Measurements from ENCODE around the gene SLC25A17.

The SLC25A17 gene

DNA sequence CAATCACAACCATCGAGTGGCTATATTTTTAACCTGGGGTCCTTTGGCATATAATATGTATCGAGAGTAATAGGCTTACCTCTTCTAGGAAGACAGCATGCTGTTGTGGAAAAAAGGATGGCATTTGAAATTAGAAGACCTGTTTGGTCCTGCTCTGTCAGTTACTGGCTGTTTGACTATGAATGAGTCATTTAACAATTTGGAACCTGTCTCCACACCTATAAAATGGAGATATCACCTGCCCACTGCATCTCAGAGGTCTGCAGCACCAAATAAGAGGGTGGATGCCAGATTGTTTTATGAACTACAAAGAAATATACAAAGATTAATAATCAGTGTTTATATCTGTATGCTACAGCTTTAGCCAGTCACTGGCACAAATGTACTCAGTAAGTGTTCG lies 60.8 kb downstream of the SLC25A17 start:
- no peak for DNase-seq (ENCODE audit: low spot score)

DNA sequence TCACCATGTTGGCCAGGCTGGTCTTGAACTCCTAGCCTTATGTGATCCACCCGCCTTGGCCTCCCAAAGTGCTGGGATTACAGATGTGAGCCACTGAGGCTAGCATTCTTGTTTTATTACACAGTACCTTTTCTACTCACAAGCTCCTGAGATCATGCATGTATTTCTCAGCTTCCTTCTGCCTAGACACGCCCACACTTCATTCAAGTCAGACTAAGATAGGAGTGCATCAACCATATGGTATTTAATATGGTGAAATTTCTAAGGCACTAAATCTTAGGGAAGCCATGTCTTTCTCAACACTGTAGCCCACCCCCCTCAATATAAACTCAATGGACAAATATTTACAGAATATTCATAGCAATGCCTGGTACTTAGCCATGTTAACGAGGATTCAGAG lies 62.1 kb downstream of the SLC25A17 start:
- DNase-seq (ENCODE audit: low spot score): no peak

DNA sequence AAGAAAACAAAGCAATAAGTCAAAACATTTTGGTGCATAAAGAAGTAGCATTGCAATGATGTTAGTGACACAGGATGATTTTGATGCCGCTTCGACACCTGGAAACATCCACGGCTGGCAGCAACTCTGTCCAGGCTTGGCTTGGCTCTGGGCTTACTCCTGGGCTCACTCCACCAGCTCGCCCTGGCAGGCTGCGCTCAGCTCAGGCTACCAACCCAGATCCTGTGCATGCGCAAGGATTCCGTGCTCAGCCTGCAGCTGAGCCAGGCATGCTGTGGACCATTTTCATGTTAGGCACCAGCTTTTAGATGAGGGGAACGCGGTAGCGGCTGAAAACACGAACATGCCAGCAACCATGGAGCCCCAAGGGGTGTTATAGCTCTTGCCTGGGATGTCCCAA lies 66.0 kb downstream of the SLC25A17 start:
- DNase-seq (ENCODE audit: low spot score): no peak

GRCh38 chr22:40751250-40751649 lies 67.9 kb downstream of the SLC25A17 start:
- DNase-seq (ENCODE audit: low spot score): no peak

- DNase-seq (ENCODE audit: low spot score): no peak
Measured at GRCh38 chr22:40749829-40750228, 69.3 kb downstream of the SLC25A17 start.

DNA sequence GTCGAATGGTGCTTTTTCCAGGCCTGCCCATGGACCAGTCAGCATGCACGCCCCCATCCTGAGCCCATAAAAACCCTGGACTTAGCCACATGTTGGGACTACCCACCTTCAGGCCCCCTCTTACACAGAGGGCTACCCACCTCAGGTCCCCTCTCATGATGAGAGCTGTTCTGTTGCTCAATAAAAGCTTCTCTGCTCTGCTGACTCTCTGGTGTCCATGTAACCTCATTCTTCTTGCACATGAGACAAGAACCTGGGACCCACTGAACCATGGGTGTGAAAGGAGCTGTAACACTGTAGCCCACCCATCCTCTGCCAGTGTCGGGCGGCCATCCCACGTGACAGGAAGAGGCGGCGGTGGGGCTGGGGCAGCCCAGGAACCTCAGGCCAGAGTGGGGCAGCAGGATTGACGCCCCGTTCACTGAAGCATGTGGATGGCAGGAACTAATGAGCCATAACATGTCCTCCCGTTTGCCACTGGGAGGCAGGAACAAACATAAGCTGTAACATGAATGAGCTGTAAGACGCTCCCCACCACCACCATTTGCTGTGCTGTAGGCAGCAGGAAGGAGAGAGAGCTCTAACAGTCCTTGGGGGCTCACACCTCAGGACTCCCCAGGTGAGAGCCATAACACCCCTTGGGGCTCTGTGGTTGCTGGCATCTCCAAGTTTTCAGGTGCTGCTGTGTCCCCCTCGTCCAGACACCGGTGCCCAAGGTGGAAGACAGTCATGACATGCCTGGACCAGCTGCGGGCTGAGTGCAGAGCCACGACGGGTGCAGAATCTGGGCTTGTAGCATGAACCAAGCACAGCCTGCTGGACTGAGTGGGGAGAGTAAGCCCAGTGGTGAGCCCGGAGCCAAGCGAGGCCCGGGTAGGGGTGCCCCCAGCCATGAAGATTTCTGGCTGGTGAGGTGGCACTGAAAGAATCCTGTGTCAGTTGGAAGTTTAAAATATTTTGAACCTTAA lies 70.5 kb downstream of the SLC25A17 start:
- DNase-seq (ENCODE audit: low spot score): no peak

DNA sequence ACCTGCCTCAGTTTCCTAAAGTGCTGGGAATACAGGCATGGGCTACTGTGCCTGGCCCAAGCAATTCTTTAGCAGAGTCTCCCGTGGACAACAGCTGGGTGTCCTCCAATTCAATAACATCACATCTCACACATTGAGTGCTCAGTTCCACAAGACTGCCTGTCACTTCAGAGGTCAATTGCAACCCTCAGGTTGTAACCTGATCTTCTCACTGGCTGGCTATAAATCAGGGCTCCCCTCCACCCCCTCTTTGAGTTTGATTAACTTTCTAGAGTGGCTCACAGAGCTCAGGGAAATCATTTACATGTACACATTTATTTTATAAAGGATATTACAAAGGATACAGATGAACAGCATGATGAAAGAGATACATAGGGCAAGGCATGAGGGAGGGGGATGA lies 71.8 kb downstream of the SLC25A17 start:
- DNase-seq (ENCODE audit: low spot score): no peak

DNA sequence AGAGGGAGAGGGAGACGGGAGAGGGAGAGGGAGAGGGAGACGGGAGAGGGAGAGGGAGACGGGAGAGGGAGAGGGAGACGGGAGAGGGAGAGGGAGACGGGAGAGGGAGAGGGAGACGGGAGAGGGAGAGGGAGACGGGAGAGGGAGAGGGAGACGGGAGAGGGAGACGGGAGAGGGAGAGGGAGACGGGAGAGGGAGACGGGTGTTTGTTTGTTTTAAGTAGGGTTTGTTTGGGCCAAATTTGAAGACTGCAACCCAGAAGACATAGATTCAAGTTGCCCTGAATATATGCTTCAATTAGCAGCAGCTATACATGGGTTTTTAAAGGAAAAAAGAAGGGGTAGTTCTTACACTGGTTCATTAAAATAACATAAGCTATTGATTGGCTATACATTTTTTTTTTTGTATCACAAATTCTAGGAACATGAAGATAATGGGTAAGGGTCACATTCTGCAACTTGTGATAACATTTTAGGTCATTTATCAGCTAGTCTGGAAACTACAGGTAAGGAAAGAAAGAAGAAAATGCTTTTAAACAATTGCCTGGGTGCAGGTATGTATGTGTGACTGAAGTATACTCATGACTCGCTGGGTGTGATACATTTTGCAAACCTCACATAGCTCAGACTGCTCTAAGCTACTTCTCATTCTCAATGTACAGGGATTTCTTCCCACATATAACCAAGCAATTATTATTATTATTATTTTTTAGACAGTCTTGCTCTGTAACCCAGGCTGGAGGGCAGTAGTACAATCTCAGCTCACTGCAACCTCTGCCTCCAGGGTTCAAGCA lies 72.5 kb downstream of the SLC25A17 start:
- no peak for DNase-seq (ENCODE audit: low spot score)

GRCh38 chr22:40743768-40744167 lies 75.4 kb downstream of the SLC25A17 start:
- DNase-seq (ENCODE audit: low spot score): no peak

GRCh38 chr22:40741116-40741515 lies 78.0 kb downstream of the SLC25A17 start:
- no peak for DNase-seq (ENCODE audit: low spot score)

- no peak for DNase-seq (ENCODE audit: low spot score)
Measured at GRCh38 chr22:40739721-40740120, 79.4 kb downstream of the SLC25A17 start.

DNA sequence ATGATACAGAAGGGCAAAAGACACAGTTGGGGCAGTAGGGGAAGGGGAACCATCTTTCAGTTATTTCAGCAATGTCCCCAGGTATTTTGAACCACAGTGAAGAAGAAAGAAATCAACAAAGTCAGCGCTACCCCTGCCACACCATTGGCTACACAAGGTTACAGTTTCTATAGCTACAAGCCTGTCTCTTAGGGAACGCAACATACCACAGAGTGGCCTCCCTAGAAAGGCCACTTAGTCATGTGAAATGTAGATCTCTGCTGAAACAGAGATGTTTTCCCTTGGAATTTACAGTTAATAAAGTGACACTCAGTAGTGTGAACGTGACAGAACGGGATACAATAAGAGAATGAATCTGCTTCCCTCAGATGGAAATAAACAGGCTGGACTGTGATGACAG lies 85.2 kb downstream of the SLC25A17 start:
- no peak for DNase-seq (ENCODE audit: low spot score)

DNA sequence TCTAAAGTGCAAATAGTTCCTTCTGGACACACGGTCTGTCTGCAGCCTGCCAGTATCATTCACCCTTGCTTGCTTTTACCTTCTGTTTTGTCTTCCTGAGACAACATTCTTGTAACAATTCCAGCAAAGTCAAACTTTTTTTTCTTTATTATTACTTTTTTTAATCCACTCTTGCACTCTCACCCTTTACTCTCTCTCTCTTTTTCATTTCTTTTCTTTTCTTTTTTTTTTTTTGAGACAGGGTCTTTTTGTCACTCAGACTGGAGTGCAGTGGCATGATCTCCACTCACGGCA lies 86.2 kb downstream of the SLC25A17 start:
- DNase-seq (ENCODE audit: low spot score): no peak

DNA sequence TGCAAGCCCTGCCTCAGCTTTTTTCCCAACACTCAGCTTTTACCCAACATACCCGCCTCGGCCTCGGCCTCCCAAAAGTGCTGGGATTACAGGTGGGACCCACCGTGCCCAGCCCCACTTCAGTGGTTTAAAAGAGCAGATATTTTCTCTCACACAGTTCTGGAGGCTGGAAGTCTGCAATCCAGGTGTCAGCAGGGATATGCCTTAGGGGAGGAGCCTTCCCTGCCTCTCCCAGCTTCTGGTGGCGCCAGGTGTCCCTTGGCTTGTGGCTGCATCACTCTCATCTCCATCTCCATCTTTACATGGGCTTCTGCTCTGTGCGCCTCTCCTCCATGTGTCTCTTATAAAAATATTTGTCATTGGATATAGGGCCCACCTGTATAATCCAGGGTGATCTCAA lies 89.9 kb downstream of the SLC25A17 start:
- DNase-seq (ENCODE audit: low spot score): no peak

DNA sequence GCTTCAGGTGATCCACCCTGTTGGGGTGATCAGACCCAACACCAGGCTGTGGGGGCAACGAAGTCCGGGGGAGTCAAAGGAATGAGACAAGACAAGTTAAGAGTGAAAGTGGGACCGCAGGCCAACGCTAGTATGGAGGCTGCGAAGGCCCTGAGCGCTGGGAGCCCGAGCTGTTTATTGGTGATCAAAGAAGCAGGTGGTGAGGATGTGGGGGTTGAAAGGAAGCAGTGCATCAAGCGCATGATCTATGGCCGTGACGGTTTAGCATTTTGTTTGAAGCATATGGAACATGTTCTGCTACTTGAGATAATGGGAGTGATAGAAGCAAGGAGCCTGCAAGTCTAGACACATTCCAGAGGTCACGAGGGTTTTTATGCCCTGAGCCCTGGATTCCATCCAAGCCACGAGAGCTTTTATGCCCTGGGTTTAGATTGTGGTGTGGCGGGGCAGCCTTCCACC lies 90.4 kb downstream of the SLC25A17 start:
- DNase-seq (ENCODE audit: low spot score): no peak

DNA sequence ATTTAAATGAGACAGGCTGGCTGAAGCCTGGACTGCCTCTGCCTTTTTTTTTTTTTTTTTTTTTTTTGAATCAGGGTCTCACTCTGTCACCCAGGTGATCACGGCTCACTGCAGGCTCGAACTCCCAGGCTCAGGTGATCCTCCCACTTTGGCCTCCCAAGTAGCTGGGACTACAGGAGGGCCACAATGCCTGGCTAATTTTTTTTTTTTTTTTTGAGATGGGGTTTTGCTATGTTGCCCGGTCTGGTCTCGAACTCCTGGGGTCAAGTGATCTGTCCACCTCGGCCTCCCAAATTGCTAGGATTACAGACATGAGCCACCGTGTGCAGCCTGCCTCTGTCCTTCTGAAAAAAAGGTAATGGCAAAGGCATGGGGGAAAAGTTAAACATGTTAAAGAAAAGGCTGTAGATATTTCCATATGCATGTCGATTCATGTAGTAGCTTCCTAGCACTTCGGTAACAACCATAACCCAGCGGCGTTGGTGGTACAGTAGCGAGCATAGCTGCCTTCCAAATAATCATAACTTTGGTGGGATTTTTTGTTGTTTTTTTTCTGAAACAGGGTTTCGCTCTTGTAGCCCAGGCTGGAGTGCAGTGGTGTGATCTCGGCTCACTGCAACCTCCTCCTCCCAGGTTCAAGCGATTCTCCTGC lies 91.1 kb downstream of the SLC25A17 start:
- no peak for DNase-seq (ENCODE audit: low spot score)

DNA sequence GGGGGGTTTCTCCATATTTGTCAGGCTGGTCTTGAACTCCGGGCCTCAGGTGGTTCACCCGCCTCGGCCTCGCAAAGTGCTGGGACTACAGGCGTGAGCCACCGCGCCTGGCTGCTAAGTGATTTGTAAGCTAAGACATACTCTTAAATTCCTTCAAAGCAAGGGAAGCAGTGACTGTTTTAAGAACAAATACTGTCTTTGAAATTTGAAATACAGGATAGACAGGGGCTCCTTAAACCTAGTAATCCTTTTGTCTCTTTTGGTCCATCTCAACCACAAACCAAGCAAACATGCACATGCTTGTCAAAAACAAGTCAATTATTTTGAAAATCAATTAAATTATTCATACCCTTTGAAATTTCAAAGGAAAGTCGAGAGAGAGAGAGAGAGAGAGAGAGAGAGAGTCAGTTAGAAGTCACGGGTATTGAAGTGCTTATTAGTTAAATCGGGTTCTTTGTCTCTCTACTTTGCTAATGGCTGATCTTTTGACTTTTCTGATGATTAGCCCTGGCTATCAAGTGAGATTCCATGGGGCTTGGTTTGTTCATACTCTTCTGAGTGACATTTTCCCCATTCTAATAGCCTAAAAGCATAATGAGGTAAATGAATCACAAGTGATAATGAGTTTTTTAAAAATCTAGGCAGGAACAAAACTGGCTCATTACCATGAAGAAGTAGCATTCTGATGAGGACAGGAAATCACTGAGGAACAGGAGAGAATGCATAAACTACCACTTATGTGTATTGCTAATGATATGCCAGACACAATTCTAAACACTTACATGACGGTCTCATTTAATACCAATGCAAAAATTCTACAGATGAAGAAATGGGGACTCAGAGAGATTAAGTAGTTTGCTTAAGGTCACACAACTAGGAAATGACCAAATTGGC lies 91.8 kb downstream of the SLC25A17 start:
- DNase-seq (ENCODE audit: low spot score): no peak

GRCh38 chr22:40726514-40726913 lies 92.6 kb downstream of the SLC25A17 start:
- no peak for DNase-seq (ENCODE audit: low spot score)

DNA sequence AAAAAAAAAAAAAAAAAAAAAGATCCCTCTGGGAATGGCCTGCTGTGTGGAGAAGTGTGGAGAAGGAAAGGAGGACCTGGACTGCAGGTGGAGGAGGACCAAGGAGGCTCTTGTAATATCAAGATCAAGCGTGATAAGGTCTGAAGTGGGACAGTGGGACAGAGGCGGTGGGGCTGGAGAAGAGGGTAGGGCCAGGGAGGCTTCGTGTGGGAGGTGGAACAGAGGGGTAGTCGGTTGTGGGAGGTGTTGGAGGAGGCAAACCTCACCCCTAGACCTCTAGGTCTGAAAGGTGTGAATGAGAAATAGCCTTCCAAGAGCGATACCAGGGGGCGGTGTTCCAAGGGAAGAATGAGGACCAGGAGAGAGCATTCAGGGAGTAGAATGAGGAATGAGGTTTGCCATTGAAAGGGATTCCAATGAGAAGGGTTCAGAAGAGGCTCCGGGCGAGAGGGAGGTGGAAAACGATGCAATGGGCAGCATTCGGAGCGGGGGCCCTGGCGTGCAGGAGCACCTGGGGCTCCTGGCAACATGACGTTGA lies 95.7 kb downstream of the SLC25A17 start:
- DNase-seq (ENCODE audit: low spot score): no peak

DNA sequence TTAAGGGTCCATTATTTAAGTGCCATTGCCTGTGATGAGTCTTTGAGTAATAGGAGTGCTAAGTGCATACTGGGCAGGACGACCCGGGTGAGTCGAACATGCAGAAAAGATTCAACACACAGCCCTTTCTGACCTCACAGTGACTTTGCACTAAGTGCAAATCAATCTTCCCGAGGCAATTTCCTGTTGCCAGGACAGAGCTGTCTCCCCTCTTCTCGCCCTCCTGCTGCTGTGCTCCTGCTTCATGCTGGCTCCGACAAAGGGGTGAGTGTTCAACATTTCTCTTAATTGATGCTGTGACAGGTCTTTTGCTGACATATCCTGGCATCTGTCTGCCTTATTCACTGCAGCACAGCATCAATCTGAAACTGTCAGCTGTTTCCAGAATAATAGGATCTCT lies 97.9 kb downstream of the SLC25A17 start:
- no peak for DNase-seq (ENCODE audit: low spot score)

DNA sequence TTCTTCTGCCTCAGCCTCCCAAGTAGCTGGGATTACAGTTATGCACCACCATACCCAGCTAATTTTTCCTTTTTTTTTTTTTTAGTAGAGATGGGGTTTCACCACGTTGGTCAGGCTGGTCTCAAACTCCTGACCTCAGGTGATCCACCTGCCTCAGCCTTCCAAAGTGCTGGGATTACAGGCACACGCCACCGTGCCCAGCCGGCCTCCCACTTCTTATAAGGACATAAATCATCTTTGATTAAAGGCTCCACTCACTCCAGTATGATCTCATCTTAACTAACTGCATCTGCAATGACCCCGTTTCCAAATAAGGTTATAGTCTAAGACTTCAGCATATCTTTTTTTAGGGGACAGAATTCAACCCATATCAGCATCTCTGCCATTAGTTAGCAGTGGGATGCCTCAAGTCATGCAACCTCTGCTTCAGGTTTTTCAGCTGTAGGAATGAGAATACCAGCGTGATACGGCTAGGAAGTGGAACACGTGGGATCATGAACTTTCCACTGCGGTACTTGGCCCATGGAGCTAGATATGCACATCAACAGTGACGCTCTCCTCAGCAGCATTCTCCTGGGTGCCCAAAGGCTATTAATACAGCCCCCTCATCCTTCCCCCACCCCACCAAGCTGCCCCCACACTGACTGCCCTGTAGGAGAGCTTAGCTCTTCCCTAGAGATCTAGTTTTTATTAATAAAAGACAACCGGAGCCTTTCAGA lies 98.4 kb downstream of the SLC25A17 start:
- DNase-seq (ENCODE audit: low spot score): no peak
